PFSK-1 (cell line): ENCODE results near the gene DYRK1A.

ENCODE experiments used
- FOXP2 ChIP-seq: optimal IDR thresholded peaks from 2 replicates; pipeline ENCODE3; 2011; ENCODE audit warnings: borderline replicate concordance, control low read depth, inconsistent platforms; ENCODE audit not compliant: insufficient read depth; ENCODE audit errors: extremely low read length, extremely low read depth
- POLR2AphosphoS5 ChIP-seq: IDR thresholded peaks from 2 replicates; pipeline ENCODE4 v1.6.1; 2012; ENCODE audit warnings: low read depth, mild to moderate bottlenecking, control low read depth, low read length, moderate library complexity
- REST ChIP-seq, 2 experiments: IDR thresholded peaks; 2 replicates each; pipeline versions ENCODE4 v1.6.1 to v1.8.0; 2011 to 2012; ENCODE audit warnings: low read depth in 2 of 2, low read length in 2 of 2, control low read depth in 1 of 2, inconsistent platforms in 1 of 2, mild to moderate bottlenecking in 1 of 2, moderate library complexity in 1 of 2; ENCODE audit not compliant: insufficient read depth in 1 of 2
- SIN3A ChIP-seq: IDR thresholded peaks from 2 replicates; pipeline ENCODE4 v1.6.1; 2012; ENCODE audit warnings: mild to moderate bottlenecking, low read length, moderate library complexity, borderline replicate concordance; ENCODE audit not compliant: insufficient read depth
- TAF1 ChIP-seq: IDR thresholded peaks from 2 replicates; pipeline ENCODE4 v1.6.1; 2012; ENCODE audit warnings: low read length, control low read depth, borderline replicate concordance; ENCODE audit not compliant: insufficient read depth

Gene DYRK1A

DNA sequence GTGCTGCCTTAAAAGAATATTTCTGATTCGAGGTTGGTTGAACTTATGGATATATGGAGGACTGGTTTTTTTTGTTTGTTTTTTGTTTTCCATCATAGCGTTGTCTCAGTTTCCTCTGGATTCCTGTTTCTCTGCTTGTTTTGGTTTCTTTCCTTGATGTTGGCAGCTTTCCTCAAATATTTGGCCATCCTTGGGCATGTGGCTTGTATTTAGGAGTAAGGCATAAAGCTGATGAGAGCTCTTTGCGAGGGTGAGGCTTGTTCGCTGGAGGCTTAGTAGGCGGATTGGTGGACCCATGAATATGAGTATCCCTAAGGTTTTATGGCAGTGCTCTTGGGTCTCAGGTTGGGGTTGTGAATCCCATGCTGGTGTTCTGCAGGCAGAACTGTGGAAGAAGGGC, 22.9 kb downstream of the DYRK1A start:
- TF ChIP-seq POLR2AphosphoS5 (no peak), FOXP2 (no peak), SIN3A (no peak), TAF1 (no peak), REST (IDR thresholded peaks at IDR 0.05; ENCODE audit: insufficient read depth in 1 of 2, low read depth in 2 of 2, low read length in 2 of 2) (no peak)

DNA sequence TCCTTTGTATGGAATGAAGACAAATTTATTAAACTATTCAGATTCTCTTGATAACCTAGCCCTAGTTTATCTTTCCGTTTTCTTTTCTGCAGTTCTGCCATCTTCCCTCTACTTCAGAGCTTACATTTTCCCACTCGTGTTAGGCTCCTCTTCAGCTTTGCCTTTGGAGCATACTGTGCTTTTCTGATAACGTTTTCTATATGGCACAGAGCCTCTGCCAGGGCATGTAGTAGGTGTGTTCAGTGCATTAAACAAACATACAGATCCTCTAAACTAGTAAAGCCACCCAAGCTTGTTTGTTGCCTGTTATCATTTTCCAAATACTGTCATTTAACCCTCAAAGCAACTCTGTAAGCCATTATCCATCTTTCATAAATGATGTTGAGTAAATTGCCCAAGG, 25.1 kb downstream of the DYRK1A start:
- TF ChIP-seq POLR2AphosphoS5 (no peak), FOXP2 (no peak), REST (IDR thresholded peaks at IDR 0.05; ENCODE audit: insufficient read depth in 1 of 2, low read depth in 2 of 2, low read length in 2 of 2) (no peak), TAF1 (no peak), SIN3A (no peak)

- no peak for TF ChIP-seq FOXP2
- no peak for TF ChIP-seq REST (IDR thresholded peaks at IDR 0.05; ENCODE audit: insufficient read depth in 1 of 2, low read depth in 2 of 2, low read length in 2 of 2)
- no peak for TF ChIP-seq SIN3A
- no peak for TF ChIP-seq POLR2AphosphoS5
- TF ChIP-seq TAF1 = no peak
These were observed 25.9 kb downstream of the DYRK1A start for GRCh38 chr21:37392441-37392840.

DNA sequence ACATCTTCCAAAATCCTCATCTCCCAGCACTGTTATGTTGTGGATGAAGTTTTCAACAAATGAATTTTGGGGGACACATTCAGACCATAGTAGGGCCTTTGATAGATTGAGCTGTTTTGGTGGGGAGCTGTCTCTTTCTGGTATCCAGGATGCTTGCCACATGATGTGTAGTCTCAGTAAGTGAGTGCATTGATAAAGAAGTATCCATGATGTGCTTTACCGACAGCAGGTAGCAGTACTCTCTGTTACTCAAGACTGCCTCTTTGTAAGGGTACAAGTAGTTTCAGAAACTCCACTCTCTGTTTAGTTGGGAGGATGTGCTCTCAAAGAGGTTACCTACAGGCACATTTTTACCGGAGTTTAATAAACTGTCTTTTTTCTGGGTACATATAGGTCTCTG, 26.5 kb downstream of the DYRK1A start:
- TF ChIP-seq TAF1 (no peak), POLR2AphosphoS5 (no peak), FOXP2 (no peak), SIN3A (no peak), REST (IDR thresholded peaks at IDR 0.05; ENCODE audit: insufficient read depth in 1 of 2, low read depth in 2 of 2, low read length in 2 of 2) (no peak)

DNA sequence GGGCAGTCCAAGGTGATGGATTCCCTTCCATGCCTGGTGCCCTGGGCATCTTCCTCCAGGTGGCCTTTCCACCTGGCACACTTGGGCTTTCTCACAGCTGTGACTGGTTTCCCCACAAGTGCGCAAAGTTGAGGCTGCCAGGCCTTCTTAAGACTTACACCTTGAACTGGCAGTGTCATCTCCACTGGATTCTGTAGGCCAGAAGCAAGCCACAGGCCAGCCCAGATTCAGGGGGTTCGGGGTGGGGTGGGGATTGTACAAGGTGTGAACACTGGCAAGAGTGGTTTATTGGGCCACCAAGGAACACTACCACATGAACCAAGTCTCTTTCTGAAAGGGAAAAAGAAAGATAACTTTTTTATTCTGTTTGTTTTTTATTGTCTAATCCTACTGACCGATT, 27.2 kb downstream of the DYRK1A start:
- TF ChIP-seq SIN3A (no peak), REST (IDR thresholded peaks at IDR 0.05; ENCODE audit: insufficient read depth in 1 of 2, low read depth in 2 of 2, low read length in 2 of 2) (no peak), FOXP2 (no peak), POLR2AphosphoS5 (no peak), TAF1 (no peak)
